ENCODE measurements around the gene NRXN3.

The NRXN3 gene

GRCh38 chr14:79614448-79614847 is 1444.3 kb downstream of the NRXN3 start:
- DNase-seq, result no peak

DNA sequence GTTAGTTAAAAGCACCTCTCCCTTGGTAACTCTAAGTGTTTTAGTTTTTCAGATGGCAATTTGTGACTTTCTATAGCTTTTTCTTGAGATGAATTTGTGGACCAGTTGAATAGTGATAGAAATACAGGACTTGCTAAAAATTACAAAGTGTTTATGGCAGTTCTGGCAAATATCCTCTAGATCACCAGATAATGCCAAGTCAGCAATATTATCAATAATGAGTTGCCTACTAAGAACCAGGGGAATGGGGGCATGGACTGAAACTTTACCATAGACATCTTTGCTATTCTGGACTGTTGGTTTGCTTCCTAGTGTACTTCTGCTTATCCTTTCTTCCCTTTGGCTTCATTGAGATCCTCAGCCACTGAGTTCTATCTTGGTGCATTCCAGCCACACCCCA is 1456.9 kb downstream of the NRXN3 start:
- DNase-seq, result no peak

- no peak for DNase-seq
These were observed 1459.5 kb downstream of the NRXN3 start for GRCh38 chr14:79629411-79630287.

DNA sequence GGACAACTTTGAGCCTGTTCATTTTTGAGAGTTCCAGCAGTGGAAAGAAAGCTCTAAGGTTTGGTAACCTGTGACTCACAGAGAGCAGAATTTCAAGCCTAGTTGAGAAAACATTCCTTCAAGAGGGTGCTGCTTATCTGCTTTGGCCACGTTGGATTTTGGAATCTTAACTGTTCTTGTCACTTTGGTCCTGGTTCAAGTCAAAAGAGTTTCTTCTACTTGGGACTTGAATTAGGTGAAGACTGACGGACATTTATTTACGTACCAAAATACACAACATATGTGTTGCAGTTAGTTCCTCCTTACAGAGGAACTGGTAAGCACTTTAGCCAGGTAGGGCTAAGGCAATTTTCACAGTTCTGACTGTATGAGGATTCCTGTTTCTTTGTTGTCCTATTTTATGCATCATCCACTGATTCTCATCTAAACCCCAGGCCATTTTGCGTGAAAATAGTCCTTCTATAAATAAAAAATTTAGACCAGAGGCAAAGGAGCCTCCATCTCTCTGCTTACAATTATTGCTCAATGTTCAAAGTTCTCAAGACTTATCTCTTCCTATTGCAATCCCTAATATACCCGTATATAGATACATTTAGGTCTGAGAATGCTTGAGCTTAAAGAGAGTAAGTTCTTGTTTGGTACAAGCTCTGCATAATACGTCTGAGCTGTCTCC is 1460.3 kb downstream of the NRXN3 start:
- DNase-seq, result no peak

GRCh38 chr14:79631276-79631675 is 1461.1 kb downstream of the NRXN3 start:
- DNase-seq, result no peak

- no peak for DNase-seq
These were observed 1468.6 kb downstream of the NRXN3 start for GRCh38 chr14:79638672-79639266.

- DNase-seq, result no peak
These were observed 1469.4 kb downstream of the NRXN3 start for GRCh38 chr14:79639613-79640012.

DNA sequence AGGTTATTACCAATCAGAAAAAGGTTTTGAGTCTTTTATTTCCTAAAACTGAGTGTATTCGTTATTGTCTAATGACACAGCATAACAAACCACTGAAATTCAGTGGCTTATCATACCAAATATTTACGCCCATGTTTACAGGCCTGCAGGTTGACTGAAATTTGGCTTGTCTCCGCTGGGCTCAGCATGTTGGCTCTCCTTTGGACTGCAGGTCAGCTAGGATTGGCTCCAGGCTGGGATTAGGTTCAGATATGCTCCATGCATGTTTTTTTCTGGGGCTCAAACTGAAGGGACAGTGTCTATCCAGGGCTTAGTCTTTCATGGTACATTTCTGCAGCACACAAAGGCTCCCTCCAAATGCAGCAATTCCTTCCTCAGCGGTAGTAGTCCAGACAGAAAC is 1471.2 kb downstream of the NRXN3 start:
- no peak for DNase-seq

DNA sequence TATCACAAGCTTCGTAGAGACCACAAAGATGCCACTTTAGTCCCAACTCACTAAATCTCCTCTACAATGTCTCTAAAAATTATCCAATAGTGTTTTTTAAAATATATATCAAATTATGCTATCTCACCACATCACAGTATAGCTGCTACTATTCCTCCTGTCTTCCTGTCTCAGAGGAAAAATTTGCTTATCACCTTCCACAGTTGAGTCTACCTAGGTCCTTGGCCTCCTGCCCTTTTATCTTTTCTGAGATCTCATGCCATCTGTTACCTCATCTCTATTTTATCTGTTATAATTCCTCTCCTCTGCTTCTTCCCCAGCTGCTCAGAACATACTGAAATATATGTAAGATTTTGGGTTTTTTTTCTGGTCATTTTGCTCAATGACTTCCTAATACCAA is 1473.0 kb downstream of the NRXN3 start:
- DNase-seq, result no peak

DNA sequence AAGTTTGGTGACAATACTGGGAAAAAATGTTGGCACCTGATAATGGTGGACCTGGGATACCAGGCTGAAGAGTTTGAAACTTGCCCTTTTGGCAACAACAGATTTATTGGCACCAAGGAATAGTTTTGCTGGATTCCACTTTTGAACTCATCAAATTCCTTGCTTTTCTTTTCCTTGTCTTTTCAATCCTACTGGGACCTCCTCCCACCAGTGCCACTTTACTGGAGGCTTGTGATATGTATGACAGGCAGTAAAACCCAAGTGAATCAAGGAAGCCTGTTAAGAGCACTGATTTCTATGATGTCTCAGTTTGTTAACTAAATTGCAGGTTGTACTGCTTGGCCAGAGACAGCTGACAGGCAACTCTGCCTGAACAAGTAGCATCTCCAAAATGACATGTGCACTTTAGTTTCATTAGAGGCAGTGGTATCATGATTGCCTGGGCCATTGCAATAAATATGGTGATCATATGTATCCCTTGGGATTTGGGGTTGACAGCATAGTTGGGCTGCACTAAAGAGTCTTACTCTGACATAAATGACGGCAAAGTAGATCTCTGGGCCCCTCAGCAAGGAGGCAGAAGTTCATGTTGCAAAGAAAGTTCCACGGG is 1475.7 kb downstream of the NRXN3 start:
- no peak for DNase-seq

- DNase-seq, result no peak
These were observed 1479.7 kb downstream of the NRXN3 start for GRCh38 chr14:79649856-79650255.

DNA sequence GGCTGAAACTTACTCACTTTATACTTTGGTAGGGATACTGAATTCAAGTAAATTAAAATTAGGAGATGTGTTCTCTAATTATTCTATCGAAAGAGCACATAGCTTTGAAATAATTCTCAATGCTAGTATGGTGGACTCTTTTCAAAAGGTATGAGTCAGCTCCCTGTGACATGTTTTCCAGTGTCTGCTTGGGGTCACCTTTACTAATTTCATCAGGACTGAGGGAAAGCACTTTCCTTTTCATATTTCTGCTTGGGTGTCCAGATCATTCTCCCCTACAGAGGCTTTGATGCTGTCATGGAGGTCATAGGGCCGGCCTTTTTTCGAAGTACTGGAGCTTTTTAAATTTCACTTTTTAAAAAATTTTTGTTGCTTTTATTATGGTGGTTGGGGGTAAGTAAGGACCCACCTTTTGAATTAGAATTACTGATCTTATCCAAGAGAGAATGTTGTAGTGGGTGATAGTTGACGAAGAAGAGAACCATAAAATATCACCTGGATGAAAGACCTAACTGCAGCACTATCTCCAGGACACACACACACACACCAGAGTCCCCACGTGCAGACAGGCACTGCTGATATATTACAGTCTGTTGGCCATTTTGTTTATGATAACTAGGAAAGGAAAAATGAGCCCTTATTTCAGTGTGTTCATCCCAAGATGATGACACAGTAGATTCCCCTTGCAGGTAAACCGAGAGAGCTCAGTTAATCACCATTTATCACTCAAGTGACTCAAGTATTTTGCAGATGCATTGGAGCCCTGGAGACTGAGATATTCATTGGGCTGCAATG is 1482.5 kb downstream of the NRXN3 start:
- DNase-seq, result no peak

DNA sequence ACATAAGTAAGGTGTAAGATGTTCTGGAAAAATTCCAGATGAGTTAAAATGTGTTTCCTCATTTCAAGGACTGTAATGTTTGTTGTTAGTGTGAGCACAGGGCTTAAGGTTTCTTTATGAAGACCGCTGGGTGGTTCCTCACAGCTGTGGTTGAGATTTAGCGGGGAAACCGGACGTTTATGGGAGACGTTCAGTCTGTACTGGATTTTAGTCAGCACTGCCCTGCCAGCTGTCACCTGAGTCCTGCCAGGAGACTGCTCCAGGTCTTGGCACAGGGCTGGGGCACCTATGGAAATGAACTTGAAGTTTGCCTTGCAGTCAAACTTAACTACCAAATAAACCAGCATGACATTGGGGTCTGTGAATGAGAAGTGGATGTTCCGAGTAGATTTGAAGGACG is 1485.9 kb downstream of the NRXN3 start:
- no peak for DNase-seq

DNA sequence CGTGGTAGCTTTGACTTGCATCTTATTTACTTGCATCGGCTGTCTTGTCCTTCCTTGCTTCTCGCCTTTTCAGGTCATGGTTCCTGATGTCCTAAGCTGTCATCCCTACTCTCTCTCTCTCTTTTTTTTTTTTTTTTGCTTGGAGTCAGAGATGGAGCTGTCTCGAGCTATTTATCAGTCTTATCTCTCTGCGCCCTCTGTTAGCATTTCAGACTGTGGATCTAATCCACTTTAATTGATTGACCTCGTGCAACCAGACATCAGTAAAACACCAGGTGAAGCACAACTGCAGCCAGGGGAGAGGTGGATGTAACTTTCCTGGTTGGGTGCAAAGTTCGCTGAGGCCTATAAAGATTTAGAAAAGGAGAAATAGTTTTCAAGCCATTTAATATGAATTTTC is 1486.3 kb downstream of the NRXN3 start:
- DNase-seq, result no peak

GRCh38 chr14:79658221-79658620 is 1488.0 kb downstream of the NRXN3 start:
- DNase-seq, result no peak

GRCh38 chr14:79658769-79659168 is 1488.6 kb downstream of the NRXN3 start:
- no peak for DNase-seq

DNA sequence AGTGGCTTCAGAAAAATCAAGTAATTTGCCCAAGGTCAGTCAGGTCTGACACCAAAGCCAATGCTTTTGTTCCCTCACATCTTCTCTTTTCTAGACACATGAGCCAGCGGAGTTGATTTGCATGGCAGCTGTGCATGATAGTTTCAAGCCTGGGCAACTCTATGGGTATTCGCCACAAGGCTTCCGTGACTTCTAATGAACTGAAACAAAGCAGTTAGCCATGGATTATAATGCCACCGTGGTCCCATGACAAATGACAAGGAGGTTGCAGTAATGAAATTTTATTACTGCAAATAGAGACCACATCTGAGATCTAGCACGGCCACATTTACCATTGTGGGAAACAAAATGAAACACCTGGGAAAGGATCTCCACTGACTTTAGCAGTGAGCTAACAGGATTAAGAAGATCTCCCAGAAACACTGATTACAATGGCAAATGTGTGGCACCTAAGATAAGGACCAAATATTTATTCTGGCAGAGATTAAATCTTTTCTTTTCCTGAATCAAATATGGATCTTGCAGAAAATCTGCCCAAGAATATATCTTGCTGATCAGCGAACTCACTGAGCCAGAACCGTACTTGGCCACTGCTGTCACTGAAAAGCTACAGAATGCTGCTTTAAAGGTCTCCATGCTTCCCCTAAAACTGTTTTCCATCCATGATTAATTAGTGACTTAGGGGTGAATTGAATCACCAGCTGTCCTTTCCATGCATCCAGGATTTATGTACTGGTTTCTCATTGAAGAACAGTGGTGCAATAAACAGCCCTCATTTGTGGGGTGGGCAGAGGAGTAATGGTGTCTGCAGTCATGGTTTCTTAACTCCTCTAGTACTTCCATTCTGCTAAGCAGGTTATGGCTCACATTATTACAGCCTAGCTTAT is 1490.1 kb downstream of the NRXN3 start:
- DNase-seq, result no peak

GRCh38 chr14:79661752-79662151 is 1491.6 kb downstream of the NRXN3 start:
- no peak for DNase-seq

DNA sequence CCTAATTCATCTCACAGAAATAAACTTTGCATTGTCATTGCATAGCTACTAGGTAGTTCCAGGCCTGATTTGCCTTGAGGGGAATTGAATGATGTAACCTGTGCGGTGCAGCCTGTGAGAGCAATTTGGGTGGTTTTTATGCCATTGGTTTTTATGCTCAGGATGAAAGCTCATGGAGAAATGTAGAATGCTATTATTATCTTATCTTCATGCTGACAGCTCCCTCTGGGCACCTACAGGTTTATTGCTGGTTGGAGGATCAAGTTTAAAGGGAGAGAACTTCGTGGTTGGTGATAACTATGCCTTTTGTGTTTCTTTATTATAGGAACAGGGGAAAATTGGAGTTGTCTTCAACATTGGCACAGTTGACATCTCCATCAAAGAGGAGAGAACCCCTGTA is 1493.3 kb downstream of the NRXN3 start:
- no peak for DNase-seq

- DNase-seq, result no peak
These were observed 1495.4 kb downstream of the NRXN3 start for GRCh38 chr14:79665556-79665955.

DNA sequence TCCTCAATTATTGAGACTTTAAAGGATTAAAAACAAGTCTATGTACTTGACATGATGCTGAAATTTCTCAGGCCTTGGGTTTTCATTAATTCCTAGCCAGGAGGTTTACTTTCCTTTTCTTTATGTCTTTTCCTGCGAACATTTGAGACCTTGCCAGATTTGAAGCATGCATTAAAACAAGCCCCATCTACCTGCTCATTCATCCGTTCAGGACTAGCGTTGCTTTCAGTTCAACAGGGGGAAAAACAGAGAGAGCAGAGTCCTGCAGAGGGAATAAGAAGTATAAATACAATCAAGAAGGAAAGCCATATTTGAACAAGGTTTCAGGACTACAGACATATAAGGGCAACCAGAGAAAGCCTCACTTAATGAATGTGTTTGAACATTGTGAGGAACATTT is 1498.8 kb downstream of the NRXN3 start:
- no peak for DNase-seq

DNA sequence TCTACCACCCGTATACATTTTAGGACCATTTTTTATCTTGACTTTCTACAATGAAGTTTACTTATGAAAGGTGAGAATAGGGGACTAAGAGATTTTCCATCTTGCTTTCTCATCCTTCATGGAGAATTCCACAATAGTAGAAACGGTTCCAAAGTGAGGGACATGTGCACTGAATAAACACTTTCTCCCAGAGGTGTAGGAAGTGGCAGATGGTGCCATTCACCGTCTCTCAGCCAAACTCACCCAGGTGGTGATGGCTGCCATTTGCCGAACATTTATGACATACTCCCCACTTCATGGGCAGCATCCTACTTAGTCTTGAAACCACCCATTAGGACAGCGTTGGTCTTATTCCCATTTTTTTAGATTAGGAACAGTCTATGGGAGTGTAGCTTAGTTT is 1500.6 kb downstream of the NRXN3 start:
- DNase-seq, result no peak

Measured in stimulated activated CD4-positive, alpha-beta T cell treated with anti-CD3 and anti-CD28 coated beads, Interleukin-4, amount 100 ng/mL, for 24 hours (primary cell).